Measurements from ENCODE around the gene TSHZ2. TPM values are rescaled to one million over a fixed set of nuclear protein-coding genes. Genes with fewer than 3 reads are reported as not detected.

Gene TSHZ2
- total RNA-seq, 1 experiment from 2014 or later, result 0.07 TPM

DNA sequence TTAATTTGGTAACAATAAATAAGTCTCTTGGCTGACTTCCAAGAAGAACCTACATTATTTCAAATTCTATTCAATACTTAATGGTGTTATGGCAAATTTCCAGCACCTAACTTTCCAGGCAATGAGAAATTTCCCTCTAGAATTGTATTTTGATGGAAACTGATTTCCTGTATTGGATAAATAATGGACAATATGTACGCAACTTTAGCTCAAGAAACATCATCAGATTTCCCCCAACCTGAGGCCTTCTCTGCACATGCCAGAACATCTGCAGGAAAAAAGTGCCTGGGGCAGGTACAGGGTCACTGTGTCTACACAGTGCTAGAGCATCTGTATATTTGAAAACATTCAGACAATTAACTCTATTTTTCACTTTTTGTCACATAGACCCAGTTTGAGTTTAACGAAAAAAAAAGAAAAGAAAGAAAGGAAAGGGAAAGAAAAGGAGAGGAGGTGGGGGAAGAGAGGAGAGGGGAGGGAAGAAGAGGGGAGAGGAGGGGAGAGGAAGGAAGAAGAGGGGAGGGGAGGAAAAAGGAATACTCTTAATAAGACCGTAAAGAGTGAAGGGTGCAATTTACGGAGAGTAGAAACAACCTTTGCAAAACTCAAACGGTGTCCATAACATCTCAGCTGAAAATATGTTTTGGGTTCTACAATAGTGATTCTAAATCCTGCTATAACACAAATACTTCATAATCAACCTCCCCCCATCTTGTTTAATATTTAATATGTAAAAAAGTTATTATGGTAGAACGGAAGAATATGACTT is 130.0 kb downstream of the TSHZ2 start:
- Histone ChIP-seq H4K20me1 (ENCODE audit: insufficient read depth) (no peaks in the 10 kb centered on the region), H3K36me3 (ENCODE audit: control insufficient read depth in 1 of 2, insufficient read depth in 2 of 2, low read length in 2 of 2) (no peaks in the 10 kb centered on the region), H3K4me2 (ENCODE audit: low read length) (no peak overlapping the region), H3K9me2 (ENCODE audit: insufficient read depth) (no peaks in the 10 kb centered on the region), H2AFZ (ENCODE audit: low read depth, low read length, poor library complexity, severe bottlenecking) (no peak overlapping the region), H3K4me3 (replicated peaks in 1 of 2; ENCODE audit: low read depth in 1 of 2, low read length in 2 of 2) (no peak overlapping the region), H3K79me2 (ENCODE audit: insufficient read depth, low read length) (no peaks in the 10 kb centered on the region), H3K27ac (ENCODE audit: low read depth, low read length) (no peak overlapping the region), H3K4me1 (ENCODE audit: control insufficient read depth in 1 of 2, insufficient read depth in 2 of 2, low read length in 2 of 2) (no peaks in the 10 kb centered on the region), H3K9ac (ENCODE audit: low read length) (no peak overlapping the region), H3K27me3 (ENCODE audit: insufficient read depth, low read length) (0 out of 2 replicates have a peak, but pooled peaks cover 6% of the 10 kb centered on the region), H3K9me3 (ENCODE audit: control insufficient read depth in 1 of 2, insufficient read depth in 1 of 2, low read depth in 1 of 2, low read length in 2 of 2) (no peaks in the 10 kb centered on the region)
- ChIA-PET RAD21 (ENCODE audit: low non-redundant PET in 1 of 2, low total read pairs in 2 of 2, uncharacterized antibody in 2 of 2, unreplicated experiment in 2 of 2) (no interaction called here), POLR2A (no interaction called here), CTCF (no interaction called here)
- intact Hi-C loops (cut with micrococcal nuclease), result no loop called here
- no TSS peak for BruUV-seq (replicated peaks)
- TF ChIP-seq, protein P1, sequence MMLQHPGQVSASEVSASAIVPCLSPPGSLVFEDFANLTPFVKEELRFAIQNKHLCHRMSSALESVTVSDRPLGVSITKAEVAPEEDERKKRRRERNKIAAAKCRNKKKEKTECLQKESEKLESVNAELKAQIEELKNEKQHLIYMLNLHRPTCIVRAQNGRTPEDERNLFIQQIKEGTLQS (IDR thresholded peaks at IDR 0.05), result no peak
- no peak for TF ChIP-seq FOSL1 (IDR thresholded peaks at IDR 0.05; ENCODE audit: low read depth)
- TF ChIP-seq SRF (IDR thresholded peaks at IDR 0.05; ENCODE audit: low read depth), result no peak
- TF ChIP-seq, protein P2, sequence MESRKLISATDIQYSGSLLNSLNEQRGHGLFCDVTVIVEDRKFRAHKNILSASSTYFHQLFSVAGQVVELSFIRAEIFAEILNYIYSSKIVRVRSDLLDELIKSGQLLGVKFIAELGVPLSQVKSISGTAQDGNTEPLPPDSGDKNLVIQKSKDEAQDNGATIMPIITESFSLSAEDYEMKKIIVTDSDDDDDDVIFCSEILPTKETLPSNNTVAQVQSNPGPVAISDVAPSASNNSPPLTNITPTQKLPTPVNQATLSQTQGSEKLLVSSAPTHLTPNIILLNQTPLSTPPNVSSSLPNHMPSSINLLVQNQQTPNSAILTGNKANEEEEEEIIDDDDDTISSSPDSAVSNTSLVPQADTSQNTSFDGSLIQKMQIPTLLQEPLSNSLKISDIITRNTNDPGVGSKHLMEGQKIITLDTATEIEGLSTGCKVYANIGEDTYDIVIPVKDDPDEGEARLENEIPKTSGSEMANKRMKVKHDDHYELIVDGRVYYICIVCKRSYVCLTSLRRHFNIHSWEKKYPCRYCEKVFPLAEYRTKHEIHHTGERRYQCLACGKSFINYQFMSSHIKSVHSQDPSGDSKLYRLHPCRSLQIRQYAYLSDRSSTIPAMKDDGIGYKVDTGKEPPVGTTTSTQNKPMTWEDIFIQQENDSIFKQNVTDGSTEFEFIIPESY (IDR thresholded peaks at IDR 0.05; ENCODE audit: extremely low read depth, insufficient replicate concordance, low read length), result no peak
- TF ChIP-seq, protein P3, sequence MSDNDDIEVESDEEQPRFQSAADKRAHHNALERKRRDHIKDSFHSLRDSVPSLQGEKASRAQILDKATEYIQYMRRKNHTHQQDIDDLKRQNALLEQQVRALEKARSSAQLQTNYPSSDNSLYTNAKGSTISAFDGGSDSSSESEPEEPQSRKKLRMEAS (IDR thresholded peaks at IDR 0.05), result no peak
- TF ChIP-seq CEBPB (IDR thresholded peaks at IDR 0.05; ENCODE audit: low read depth), result no peak
- no peak for TF ChIP-seq TCF7L2 (IDR thresholded peaks at IDR 0.05; ENCODE audit: borderline replicate concordance, extremely low read depth, insufficient read depth, insufficient read length)
- TF ChIP-seq ELF1 (IDR thresholded peaks at IDR 0.05; ENCODE audit: borderline replicate concordance, low read depth), result no peak
- TF ChIP-seq, protein P4, sequence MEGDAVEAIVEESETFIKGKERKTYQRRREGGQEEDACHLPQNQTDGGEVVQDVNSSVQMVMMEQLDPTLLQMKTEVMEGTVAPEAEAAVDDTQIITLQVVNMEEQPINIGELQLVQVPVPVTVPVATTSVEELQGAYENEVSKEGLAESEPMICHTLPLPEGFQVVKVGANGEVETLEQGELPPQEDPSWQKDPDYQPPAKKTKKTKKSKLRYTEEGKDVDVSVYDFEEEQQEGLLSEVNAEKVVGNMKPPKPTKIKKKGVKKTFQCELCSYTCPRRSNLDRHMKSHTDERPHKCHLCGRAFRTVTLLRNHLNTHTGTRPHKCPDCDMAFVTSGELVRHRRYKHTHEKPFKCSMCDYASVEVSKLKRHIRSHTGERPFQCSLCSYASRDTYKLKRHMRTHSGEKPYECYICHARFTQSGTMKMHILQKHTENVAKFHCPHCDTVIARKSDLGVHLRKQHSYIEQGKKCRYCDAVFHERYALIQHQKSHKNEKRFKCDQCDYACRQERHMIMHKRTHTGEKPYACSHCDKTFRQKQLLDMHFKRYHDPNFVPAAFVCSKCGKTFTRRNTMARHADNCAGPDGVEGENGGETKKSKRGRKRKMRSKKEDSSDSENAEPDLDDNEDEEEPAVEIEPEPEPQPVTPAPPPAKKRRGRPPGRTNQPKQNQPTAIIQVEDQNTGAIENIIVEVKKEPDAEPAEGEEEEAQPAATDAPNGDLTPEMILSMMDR (IDR thresholded peaks at IDR 0.05 in 2 of 3, conservative IDR thresholded peaks at IDR 0.05 in 1 of 3; ENCODE audit: borderline replicate concordance in 1 of 3, insufficient read depth in 1 of 3, low read depth in 2 of 3, low read length in 2 of 3), result no peak
- TF ChIP-seq POLR2A (IDR thresholded peaks at IDR 0.05; ENCODE audit: borderline replicate concordance, extremely low read depth, insufficient read depth, insufficient read length), result no peak
- TF ChIP-seq, protein P5, sequence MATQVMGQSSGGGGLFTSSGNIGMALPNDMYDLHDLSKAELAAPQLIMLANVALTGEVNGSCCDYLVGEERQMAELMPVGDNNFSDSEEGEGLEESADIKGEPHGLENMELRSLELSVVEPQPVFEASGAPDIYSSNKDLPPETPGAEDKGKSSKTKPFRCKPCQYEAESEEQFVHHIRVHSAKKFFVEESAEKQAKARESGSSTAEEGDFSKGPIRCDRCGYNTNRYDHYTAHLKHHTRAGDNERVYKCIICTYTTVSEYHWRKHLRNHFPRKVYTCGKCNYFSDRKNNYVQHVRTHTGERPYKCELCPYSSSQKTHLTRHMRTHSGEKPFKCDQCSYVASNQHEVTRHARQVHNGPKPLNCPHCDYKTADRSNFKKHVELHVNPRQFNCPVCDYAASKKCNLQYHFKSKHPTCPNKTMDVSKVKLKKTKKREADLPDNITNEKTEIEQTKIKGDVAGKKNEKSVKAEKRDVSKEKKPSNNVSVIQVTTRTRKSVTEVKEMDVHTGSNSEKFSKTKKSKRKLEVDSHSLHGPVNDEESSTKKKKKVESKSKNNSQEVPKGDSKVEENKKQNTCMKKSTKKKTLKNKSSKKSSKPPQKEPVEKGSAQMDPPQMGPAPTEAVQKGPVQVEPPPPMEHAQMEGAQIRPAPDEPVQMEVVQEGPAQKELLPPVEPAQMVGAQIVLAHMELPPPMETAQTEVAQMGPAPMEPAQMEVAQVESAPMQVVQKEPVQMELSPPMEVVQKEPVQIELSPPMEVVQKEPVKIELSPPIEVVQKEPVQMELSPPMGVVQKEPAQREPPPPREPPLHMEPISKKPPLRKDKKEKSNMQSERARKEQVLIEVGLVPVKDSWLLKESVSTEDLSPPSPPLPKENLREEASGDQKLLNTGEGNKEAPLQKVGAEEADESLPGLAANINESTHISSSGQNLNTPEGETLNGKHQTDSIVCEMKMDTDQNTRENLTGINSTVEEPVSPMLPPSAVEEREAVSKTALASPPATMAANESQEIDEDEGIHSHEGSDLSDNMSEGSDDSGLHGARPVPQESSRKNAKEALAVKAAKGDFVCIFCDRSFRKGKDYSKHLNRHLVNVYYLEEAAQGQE (IDR thresholded peaks at IDR 0.05; ENCODE audit: low read depth), result no peak
- no peak for TF ChIP-seq ZFX (IDR thresholded peaks at IDR 0.05)
- DNase-seq (ENCODE audit: low read depth, low spot score) (no peak), ATAC-seq (no peak)

Measured in HCT116 (cell line).